AG09319 (cell line): ENCODE results near the gene OR4D2.
"Not testable (repeated sequence)": the region's sequence is repeated elsewhere in the genome, so short reads cannot be mapped to it uniquely, and the experiment has no call there.

Experiments
- DNase-seq: peaks from one replicate; pipeline ENCODE4 v3.0.0-alpha.2; 2010; ENCODE audit warnings: low read depth; ENCODE audit errors: extremely low read depth
- CTCF ChIP-seq: IDR thresholded peaks from 2 replicates; pipeline ENCODE4 v1.5.1; 2011; ENCODE audit warnings: low read depth, mild to moderate bottlenecking, inconsistent platforms, low read length, moderate library complexity

Gene OR4D2

DNA sequence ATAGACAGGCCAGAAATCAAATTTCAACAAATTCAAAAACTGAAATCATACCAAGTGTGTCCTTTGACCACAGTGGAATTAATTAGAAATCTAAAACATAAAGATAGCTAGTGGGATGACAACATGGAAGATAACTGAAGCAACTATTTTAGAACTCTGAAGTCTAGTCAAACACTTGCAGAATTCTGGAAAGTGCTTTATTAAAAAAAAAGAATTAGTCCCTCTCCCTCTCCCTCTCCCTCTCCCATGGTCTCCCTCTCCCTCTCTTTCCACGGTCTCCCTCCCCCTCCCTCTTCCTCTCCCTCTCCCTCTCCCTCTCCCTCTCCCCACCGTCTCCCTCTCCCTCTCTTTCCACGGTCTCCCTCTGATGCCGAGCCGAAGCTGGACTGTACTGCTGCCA lies 25.3 kb upstream of the OR4D2 start:
- no peak for DNase-seq

DNA sequence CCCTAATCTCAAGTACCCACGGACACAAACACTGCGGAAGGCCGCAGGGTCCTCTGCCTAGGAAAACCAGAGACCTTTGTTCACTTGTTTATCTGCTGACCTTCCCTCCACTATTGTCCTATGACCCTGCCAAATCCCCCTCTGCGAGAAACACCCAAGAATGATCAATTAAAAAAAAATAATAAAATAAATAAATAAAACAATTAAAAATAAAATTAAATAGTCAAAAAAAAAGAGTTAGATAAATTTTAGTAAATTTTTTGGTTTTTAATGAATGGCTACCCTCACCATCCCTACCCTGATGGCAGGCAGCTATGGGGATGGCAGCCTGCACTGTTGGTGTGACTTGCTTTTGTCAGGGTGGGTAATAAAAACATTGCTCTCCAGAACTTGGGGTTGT lies 23.4 kb upstream of the OR4D2 start:
- DNase-seq = not testable (repeated sequence)

More for the DNA sequence above, 25.3 kb upstream of the OR4D2 start:
- no peak for TF ChIP-seq CTCF

DNA sequence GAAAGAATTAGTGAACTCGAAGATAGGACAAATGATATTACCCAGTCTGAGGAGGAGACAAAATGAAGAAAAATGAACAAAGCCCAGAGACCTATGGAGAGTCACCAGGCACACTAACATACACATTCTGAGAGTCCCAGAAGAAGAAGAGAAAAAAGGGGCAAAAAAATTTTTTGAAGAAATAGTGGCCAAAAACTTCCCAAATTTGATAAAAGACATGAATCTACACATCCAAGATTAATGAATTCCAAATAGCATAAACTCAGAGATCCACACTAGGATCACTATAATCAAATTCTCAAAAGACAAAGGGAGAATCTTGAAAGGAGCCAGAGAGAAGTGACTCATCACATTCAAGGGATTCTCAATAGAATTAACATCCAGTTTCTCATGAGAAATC lies 22.0 kb upstream of the OR4D2 start:
- DNase-seq = no peak
- TF ChIP-seq CTCF = no peak

- no peak for DNase-seq
- TF ChIP-seq CTCF = no peak
Observed at GRCh38 chr17:58147930-58148434, 18.8 kb upstream of the OR4D2 start, which contains the start of gene OR4D1. OR4D1 (plus strand) TSS chr17:58148384; CDS start chr17:58155154, 6,770 bp downstream.

- no peak for DNase-seq
- no peak for TF ChIP-seq CTCF
Observed at GRCh38 chr17:58148609-58149008, 18.2 kb upstream of the OR4D2 start.

DNA sequence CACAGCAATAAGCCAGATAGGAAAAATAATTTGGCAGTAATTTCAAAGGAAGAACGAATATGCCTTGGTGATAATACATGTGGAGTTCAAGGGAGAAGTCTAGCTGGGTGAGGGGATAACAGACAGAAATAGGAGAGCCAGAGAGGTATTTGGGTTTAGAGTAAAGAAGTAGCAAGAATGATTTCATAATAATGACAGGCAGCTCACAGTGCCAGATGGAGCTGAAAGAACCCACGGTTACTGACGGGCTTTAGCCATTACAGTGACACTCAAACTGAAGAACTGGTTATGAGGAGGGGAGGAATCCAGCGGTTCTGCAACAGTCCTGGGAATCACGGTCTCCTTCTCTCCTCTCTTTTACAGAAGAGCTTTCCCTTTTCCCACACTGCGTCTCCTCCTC lies 16.4 kb upstream of the OR4D2 start:
- no peak for TF ChIP-seq CTCF
- no peak for DNase-seq

GRCh38 chr17:58153046-58153445 lies 13.7 kb upstream of the OR4D2 start:
- no peak for TF ChIP-seq CTCF
- no peak for DNase-seq

DNA sequence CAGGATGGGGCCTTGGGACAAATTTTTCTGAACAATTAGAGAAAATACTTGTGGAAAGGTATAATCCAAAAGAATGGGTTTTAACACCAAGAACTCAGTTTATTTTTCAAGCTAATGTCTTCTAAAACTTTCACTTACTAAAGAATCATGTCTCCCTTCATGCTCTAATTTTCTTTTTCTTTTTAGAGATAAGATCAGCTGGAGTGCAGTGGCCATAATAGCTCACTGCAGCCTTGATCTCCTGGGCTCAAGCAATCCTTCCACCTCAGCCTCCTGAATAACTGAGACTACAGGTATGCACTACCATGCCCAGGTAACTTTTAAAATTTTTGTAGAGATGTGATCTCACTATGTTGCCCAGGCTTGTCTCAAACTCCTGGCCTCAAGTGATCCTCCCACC lies 13.1 kb upstream of the OR4D2 start:
- TF ChIP-seq CTCF = no peak

More for the DNA sequence above, 13.1 kb upstream of the OR4D2 start:
- no peak for DNase-seq
